Type B pancreatic cell (in vitro differentiated cells): Measurements from ENCODE around the gene OTOP2. TPM values are rescaled to one million over a fixed set of nuclear protein-coding genes. Genes with fewer than 3 reads are reported as not detected.

ENCODE experiments used
- DNase-seq: peaks from one replicate; pipeline ENCODE4 v3.0.0; 2021; ENCODE audit warnings: mixed read lengths; ENCODE audit not compliant: unreplicated experiment; ENCODE audit errors: extremely low spot score
- H3K27ac Mint-ChIP-seq: 2 replicates; pipeline ENCODE4 v1.8.0; 2021; ENCODE audit warnings: mild to moderate bottlenecking, mixed read lengths
- H3K27me3 Mint-ChIP-seq: 2 replicates; pipeline ENCODE4 v1.8.0; 2021; ENCODE audit warnings: mixed read lengths
- H3K36me3 Mint-ChIP-seq: 2 replicates; pipeline ENCODE4 v1.8.0; 2021; ENCODE audit warnings: mixed read lengths
- H3K4me1 Mint-ChIP-seq: one replicate; pipeline ENCODE4 v1.8.0; 2021; ENCODE audit warnings: mixed read lengths; ENCODE audit not compliant: unreplicated experiment
- H3K4me3 Mint-ChIP-seq: 2 replicates; pipeline ENCODE4 v1.8.0; 2021; ENCODE audit warnings: mild to moderate bottlenecking, mixed read lengths
- H3K9me3 Mint-ChIP-seq: 2 replicates; pipeline ENCODE4 v1.8.0; 2021; ENCODE audit warnings: mixed read lengths
- CTCF ChIP-seq: fragments of 200-600 bp; sonication (generic); conservative IDR thresholded peaks from 2 replicates; pipeline ENCODE4 v1.5.0; 2021; ENCODE audit warnings: antibody characterized with exemption, mild to moderate bottlenecking
- total RNA-seq: library from RNA; stranded (reverse); gene quantifications from 2 replicates; pipeline ENCODE4 v1.2.1, GENCODE V29; 2021; ENCODE audit warnings: low replicate concordance

OTOP2 gene
- total RNA-seq, 1 donor from 2014 or later = not detected

GRCh38 chr17:74939534-74939933 is 15.5 kb downstream of the OTOP2 start:
- H3K4me3 Mint-ChIP-seq = no peak overlapping the region
- peaks cover 82% of the 10 kb centered on the region for H3K27me3 Mint-ChIP-seq
- peak overlapping the region; percentile 17 for H3K27ac Mint-ChIP-seq
- no peak for TF ChIP-seq CTCF
- H3K9me3 Mint-ChIP-seq = no peaks in the 10 kb centered on the region
- no peaks in the 10 kb centered on the region for H3K36me3 Mint-ChIP-seq
- H3K4me1 Mint-ChIP-seq = no peaks in the 10 kb centered on the region
- no peak for DNase-seq

GRCh38 chr17:74941128-74941725 is 17.2 kb downstream of the OTOP2 start:
- TF ChIP-seq CTCF = no peak
- Mint-ChIP-seq H3K4me1 (no peaks in the 10 kb centered on the region), H3K9me3 (no peaks in the 10 kb centered on the region), H3K27me3 (peaks cover 84% of the 10 kb centered on the region), H3K27ac (no peak overlapping the region), H3K36me3 (no peaks in the 10 kb centered on the region), H3K4me3 (no peak overlapping the region)
- DNase-seq = no peak

- peaks cover 66% of the 10 kb centered on the region for H3K27me3 Mint-ChIP-seq
Measured at GRCh38 chr17:74943808-74944522, 19.9 kb downstream of the OTOP2 start.

GRCh38 chr17:74945543-74945942 is 21.5 kb downstream of the OTOP2 start:
- TF ChIP-seq CTCF = no peak
- no peaks in the 10 kb centered on the region for H3K9me3 Mint-ChIP-seq
- no peak for DNase-seq
- H3K4me1 Mint-ChIP-seq = no peaks in the 10 kb centered on the region
- H3K36me3 Mint-ChIP-seq = no peaks in the 10 kb centered on the region
- peaks cover 57% of the 10 kb centered on the region for H3K27me3 Mint-ChIP-seq
- no peak overlapping the region for H3K4me3 Mint-ChIP-seq
- H3K27ac Mint-ChIP-seq = peak overlapping the region; percentile 69

More at GRCh38 chr17:74943808-74944522, 19.9 kb downstream of the OTOP2 start:
- no peaks in the 10 kb centered on the region for H3K9me3 Mint-ChIP-seq
- H3K4me3 Mint-ChIP-seq = peak overlapping the region; percentile 39
- H3K36me3 Mint-ChIP-seq = no peaks in the 10 kb centered on the region
- DNase-seq = no peak
- peak overlapping the region; percentile 99 for H3K27ac Mint-ChIP-seq
- TF ChIP-seq CTCF = no peak
- no peaks in the 10 kb centered on the region for H3K4me1 Mint-ChIP-seq

GRCh38 chr17:74946641-74947040 is 22.6 kb downstream of the OTOP2 start:
- no peak for DNase-seq
- Mint-ChIP-seq H3K27ac (no peak overlapping the region), H3K4me1 (no peaks in the 10 kb centered on the region), H3K9me3 (no peaks in the 10 kb centered on the region), H3K36me3 (no peaks in the 10 kb centered on the region), H3K27me3 (peaks cover 51% of the 10 kb centered on the region), H3K4me3 (no peak overlapping the region)
- no peak for TF ChIP-seq CTCF
